ENCODE results near the gene AGBL4. TPM values are rescaled to one million over a fixed set of nuclear protein-coding genes. Genes with fewer than 3 reads are reported as not detected.
A peak's percentile ranks its signal among the peaks of the same experiment; 100 is the strongest.

The AGBL4 gene
- total RNA-seq, 1 donor from 2014 or later = not detected

GRCh38 chr1:48870596-48870995 is 1153.2 kb downstream of the AGBL4 start:
- peak; percentile 40 for TF ChIP-seq CTCF (IDR thresholded peaks at IDR 0.05)

GRCh38 chr1:48869116-48869893 is 1154.4 kb downstream of the AGBL4 start:
- no peaks in the 10 kb centered on the region for H3K27me3 ChIP-seq
- no peaks in the 10 kb centered on the region for H3K9me3 ChIP-seq
- no peak for TF ChIP-seq CTCF (IDR thresholded peaks at IDR 0.05)
- no peaks in the 10 kb centered on the region for H3K4me1 ChIP-seq
- no peak for ATAC-seq
- intact Hi-C loops (cut with DNase I) = no loop called here
- no peaks in the 10 kb centered on the region for H3K36me3 ChIP-seq
- DNase-seq = no peak
- H3K4me3 ChIP-seq = no peak overlapping the region
- H3K27ac ChIP-seq = no peak overlapping the region

More at GRCh38 chr1:48870596-48870995, 1153.2 kb downstream of the AGBL4 start:
- H3K4me3 ChIP-seq = no peak overlapping the region
- peak; percentile 32 for ATAC-seq
- intact Hi-C loops (cut with DNase I) = no loop called here
- no peaks in the 10 kb centered on the region for H3K4me1 ChIP-seq
- no peaks in the 10 kb centered on the region for H3K27me3 ChIP-seq
- DNase-seq = no peak
- no peak overlapping the region for H3K27ac ChIP-seq
- H3K36me3 ChIP-seq = no peaks in the 10 kb centered on the region
- H3K9me3 ChIP-seq = no peaks in the 10 kb centered on the region

GRCh38 chr1:48864913-48865312 is 1158.8 kb downstream of the AGBL4 start:
- no peaks in the 10 kb centered on the region for H3K9me3 ChIP-seq
- DNase-seq (no peak), ATAC-seq (no peak)
- no peak for TF ChIP-seq CTCF (IDR thresholded peaks at IDR 0.05)
- H3K27ac ChIP-seq = no peak overlapping the region
- no peaks in the 10 kb centered on the region for H3K4me1 ChIP-seq
- no peaks in the 10 kb centered on the region for H3K27me3 ChIP-seq
- intact Hi-C loops (cut with DNase I) = no loop called here
- H3K4me3 ChIP-seq = no peak overlapping the region
- no peaks in the 10 kb centered on the region for H3K36me3 ChIP-seq

GRCh38 chr1:48859456-48859855 is 1164.3 kb downstream of the AGBL4 start:
- no peak for TF ChIP-seq CTCF (IDR thresholded peaks at IDR 0.05)
- intact Hi-C loops (cut with DNase I) = no loop called here
- ATAC-seq = no peak
- no peak for DNase-seq
- H3K4me3 ChIP-seq = no peak overlapping the region
- H3K27ac ChIP-seq = no peak overlapping the region
- no peaks in the 10 kb centered on the region for H3K9me3 ChIP-seq
- H3K27me3 ChIP-seq = no peaks in the 10 kb centered on the region
- no peaks in the 10 kb centered on the region for H3K4me1 ChIP-seq
- no peaks in the 10 kb centered on the region for H3K36me3 ChIP-seq

GRCh38 chr1:48858200-48858920 is 1165.4 kb downstream of the AGBL4 start:
- Histone ChIP-seq H3K4me1 (no peaks in the 10 kb centered on the region), H3K36me3 (no peaks in the 10 kb centered on the region), H3K27me3 (no peaks in the 10 kb centered on the region), H3K9me3 (no peaks in the 10 kb centered on the region), H3K27ac (no peak overlapping the region), H3K4me3 (no peak overlapping the region)
- DNase-seq = no peak
- no peak for TF ChIP-seq CTCF (IDR thresholded peaks at IDR 0.05)
- intact Hi-C loops (cut with DNase I) = no loop called here
- ATAC-seq = no peak

All from upper lobe of right lung (tissue), 1 donor.